HepG2 (cell line): ENCODE results near the gene SIMC1. TPM values are rescaled to one million over a fixed set of nuclear protein-coding genes. Genes with fewer than 3 reads are reported as not detected.
A peak's percentile ranks its signal among the peaks of the same experiment; 100 is the strongest.

Source experiments
- FOXJ3 ChIP-seq: sonication (generic); formaldehyde crosslinking; IDR thresholded peaks from 2 replicates; pipeline ENCODE4 v1.4.0; 2020; ENCODE audit warnings: missing genetic modification reagents, mild to moderate bottlenecking, borderline replicate concordance
- HMGXB3 ChIP-seq: sonication (generic); formaldehyde crosslinking; IDR thresholded peaks from 2 replicates; pipeline ENCODE4 v1.4.0; 2020; ENCODE audit warnings: missing genetic modification reagents, borderline replicate concordance
- RAD21 ChIP-seq: fragments of 450-650 bp; formaldehyde crosslinking; IDR thresholded peaks from 2 replicates; pipeline ENCODE4 v1.5.0; 2020; ENCODE audit warnings: mild to moderate bottlenecking
- SIX1 ChIP-seq: sonication (generic); formaldehyde crosslinking; IDR thresholded peaks from 2 replicates; pipeline ENCODE4 v1.4.0; 2020; ENCODE audit warnings: missing genetic modification reagents, borderline replicate concordance
- SNAI1 ChIP-seq: sonication (generic); formaldehyde crosslinking; IDR thresholded peaks from 2 replicates; pipeline ENCODE4 v1.5.0; 2020; ENCODE audit warnings: mild to moderate bottlenecking, missing genetic modification reagents, borderline replicate concordance
- THAP9 ChIP-seq: sonication (generic); formaldehyde crosslinking; IDR thresholded peaks from 2 replicates; pipeline ENCODE4; 2020; ENCODE audit warnings: missing genetic modification reagents, mild to moderate bottlenecking, borderline replicate concordance
- ZBTB7B ChIP-seq: sonication (generic); formaldehyde crosslinking; IDR thresholded peaks from 2 replicates; pipeline ENCODE4 v1.4.0; 2020; ENCODE audit warnings: missing genetic modification reagents
- ZBTB8A ChIP-seq: sonication (generic); formaldehyde crosslinking; IDR thresholded peaks from 2 replicates; pipeline ENCODE4 v1.4.0; 2020; ENCODE audit warnings: mild to moderate bottlenecking, low read depth, missing genetic modification reagents, borderline replicate concordance
- ZHX1 ChIP-seq: sonication (generic); formaldehyde crosslinking; IDR thresholded peaks from 2 replicates; pipeline ENCODE4 v1.8.1; 2022; ENCODE audit warnings: low read depth, mild to moderate bottlenecking, missing genetic modification reagents
- ZNF687 ChIP-seq: sonication (generic); formaldehyde crosslinking; IDR thresholded peaks from 2 replicates; pipeline ENCODE4 v1.5.1; 2020; ENCODE audit warnings: mild to moderate bottlenecking, missing genetic modification reagents, moderate library complexity
- ZNF7 ChIP-seq: IDR thresholded peaks from 2 replicates; pipeline ENCODE4 v1.6.1; 2016; ENCODE audit warnings: missing biosample characterization, missing genetic modification reagents
- ZNF746 ChIP-seq: sonication (generic); formaldehyde crosslinking; IDR thresholded peaks from 2 replicates; pipeline ENCODE4 v1.8.0; 2022; ENCODE audit warnings: mild to moderate bottlenecking, missing genetic modification reagents
- polyA plus RNA-seq, 8 experiments: library from polyadenylated mRNA; depleted of rRNA in 3 of 8; stranded (reverse) in 7 of 8; unstranded in 1 of 8; fragments of >200 nt; fragmentation: Illumina TruSeq in 4 of 8; extraction: Trizol in 4 of 8; gene quantifications; 2 replicates each; pipeline versions ENCODE4 v1.2.1 to v1.2.3, GENCODE V29; 2011 to 2016; ENCODE audit warnings: low read depth in 4 of 8, missing spikeins in 1 of 8, mixed read lengths in 1 of 8; ENCODE audit not compliant: insufficient read depth in 1 of 8
- total RNA-seq, 5 experiments: library from RNA; depleted of rRNA; stranded (reverse); fragments of >200 nt; fragmentation: Illumina TruSeq; extraction: Trizol; gene quantifications; 2 replicates each; pipeline ENCODE4 v1.2.3, GENCODE V29; 2016; ENCODE audit warnings: low read depth in 1 of 5

Gene SIMC1
- total and polyA plus RNA-seq, 2 of the 13 experiments (the other 11 are each of a cell fraction or from before 2014, with no cell fraction given) = 5.4 to 6.8 TPM

GRCh38 chr5:176389135-176390123 is 151.2 kb downstream of the SIMC1 start (continued):
- TF ChIP-seq ZBTB8A (CRISPR knock-in tag) (no peak), THAP9 (CRISPR knock-in tag) (peak; percentile 60; the same call in 1 of the 2 replicates), ZHX1 (CRISPR knock-in tag) (0 out of 2 replicates have a peak, but pooled peaks have one; percentile 12), ZNF7 (CRISPR knock-in tag) (no peak), SNAI1 (CRISPR knock-in tag) (no peak), ZNF687 (CRISPR knock-in tag) (peak; percentile 41), ZBTB7B (CRISPR knock-in tag) (0 out of 2 replicates have a peak, but pooled peaks have one; percentile 4), RAD21 (CRISPR knock-in tag) (peak; percentile 15; the same call in 1 of the 2 replicates), SIX1 (CRISPR knock-in tag) (0 out of 2 replicates have a peak, but pooled peaks have one; percentile 8), ZNF746 (CRISPR knock-in tag) (no peak), FOXJ3 (CRISPR knock-in tag) (no peak), HMGXB3 (CRISPR knock-in tag) (0 out of 2 replicates have a peak, but pooled peaks have one; percentile 55)
